ENCODE data around the gene STX11. TPM values are rescaled to one million over a fixed set of nuclear protein-coding genes. Genes with fewer than 3 reads are reported as not detected.

Gene STX11
- total and polyA plus RNA-seq, 12 donors, result 0.50 to 22.2 (median 6.3) TPM

GRCh38 chr6:144214622-144215401 lies 64.5 kb downstream of the STX11 start:
- Histone ChIP-seq H3K9me3 (replicated peaks in 1 of 3) (no peaks in the 10 kb centered on the region), H3K36me3 (replicated peaks in 1 of 2) (no peaks in the 10 kb centered on the region), H3K27me3 (no peaks in the 10 kb centered on the region), H3K27ac (peak overlapping the region in 4 of 5 donors; percentile 91 to 98 (median 94)), H3K4me3 (peak overlapping the region in 1 of 4 donors; percentile 58), H3K4me1 (replicated peaks in 1 of 2) (peaks cover 5 to 17% of the 10 kb centered on the region in 2 donors)
- TF ChIP-seq POLR2A (IDR thresholded peaks at IDR 0.05) (no peak), CTCF (IDR thresholded peaks at IDR 0.05) (no peak)
- peak in 2 of 7 donors; percentile 17 to 26 for DNase-seq
- intact Hi-C loops (cut with DNase I), result loop anchor here (5.0 to 10.0 kb wide), 5 partner anchors 60 to 270 kb away; partner anchors contain the start of genes SF3B5 (in 1 of the 2), STX11 (in 1 of the 2) and UTRN (in 1 of the 2)
- WGBS, 4 donors, result 81 to 87% (median 83%) methylated on average over 12 to 16 of the region's 16 CpGs

- Histone ChIP-seq H3K27me3 (no peaks in the 10 kb centered on the region), H3K4me1 (replicated peaks in 1 of 2) (peaks cover 5 to 17% of the 10 kb centered on the region in 2 donors), H3K9me3 (replicated peaks in 1 of 3) (no peaks in the 10 kb centered on the region), H3K4me3 (peak overlapping the region; percentile 0 to 83 (median 50)), H3K27ac (peak overlapping the region; percentile 91 to 98 (median 93)), H3K36me3 (replicated peaks in 1 of 2) (no peaks in the 10 kb centered on the region)
- TF ChIP-seq POLR2A (IDR thresholded peaks at IDR 0.05) (no peak), CTCF (IDR thresholded peaks at IDR 0.05) (no peak)
- 18 to 24% (median 22%) methylated on average over 10 of the region's 10 CpGs for WGBS, 4 donors
- intact Hi-C loops (cut with DNase I), result loop anchor here (5.0 to 10.0 kb wide), 5 partner anchors 61 to 269 kb away; partner anchors contain the start of genes SF3B5 (in 1 of the 2), STX11 (in 1 of the 2) and UTRN (in 1 of the 2)
- peak; percentile 31 to 59 (median 41) for DNase-seq
Observed at GRCh38 chr6:144215402-144215931, 65.2 kb downstream of the STX11 start.

- intact Hi-C loops (cut with DNase I), result loop anchor here (5.0 to 10.0 kb wide), 5 partner anchors 61 to 269 kb away; partner anchors contain the start of genes SF3B5 (in 1 of the 2), STX11 (in 1 of the 2) and UTRN (in 1 of the 2)
- H3K27me3 ChIP-seq, result no peaks in the 10 kb centered on the region
- TF ChIP-seq CTCF (IDR thresholded peaks at IDR 0.05) (peak; percentile 54 to 93 (median 68)), POLR2A (IDR thresholded peaks at IDR 0.05) (peak; percentile 26 to 71)
- peaks cover 5 to 17% of the 10 kb centered on the region in 2 donors for H3K4me1 ChIP-seq (replicated peaks in 1 of 2)
- H3K9me3 ChIP-seq (replicated peaks in 1 of 3), result no peaks in the 10 kb centered on the region
- no peaks in the 10 kb centered on the region for H3K36me3 ChIP-seq (replicated peaks in 1 of 2)
- WGBS, 4 donors, result 0 to 1% (median 0%) methylated on average over 20 to 61 of the region's 61 CpGs
- peak overlapping the region; percentile 91 to 98 (median 93) for H3K27ac ChIP-seq
- peak; percentile 90 to 99 (median 95) for DNase-seq
- peak overlapping the region; percentile 0 to 83 (median 50) for H3K4me3 ChIP-seq
Observed at GRCh38 chr6:144215932-144216667, 65.8 kb downstream of the STX11 start.

All from adrenal gland (tissue), 12 donors.